Brain pericyte (primary cell): ENCODE measurements around the gene CD276.
A peak's percentile ranks its signal among the peaks of the same experiment; 100 is the strongest.
"Not testable (repeated sequence)": the region's sequence is repeated elsewhere in the genome, so short reads cannot be mapped to it uniquely, and the experiment has no call there.

Source experiments
- DNase-seq: peaks from one replicate; pipeline ENCODE4 v3.0.0-alpha.2; 2012; ENCODE audit warnings: low read depth, low spot score

Gene CD276

GRCh38 chr15:73684581-73685455, 635 bp downstream of the CD276 start:
- no peak for DNase-seq

- no peak for DNase-seq
Measured at GRCh38 chr15:73685981-73686380, 1.8 kb downstream of the CD276 start.

GRCh38 chr15:73686781-73687256, 2.6 kb downstream of the CD276 start:
- peak; percentile 52 for DNase-seq

- no peak for DNase-seq
Measured at GRCh38 chr15:73687351-73687750, 3.2 kb downstream of the CD276 start.

- no peak for DNase-seq
Measured at GRCh38 chr15:73688455-73688854, 4.3 kb downstream of the CD276 start.

- DNase-seq: no peak
Measured at GRCh38 chr15:73691396-73691795, 7.2 kb downstream of the CD276 start.

GRCh38 chr15:73694419-73694818, 10.2 kb downstream of the CD276 start:
- DNase-seq: no peak

GRCh38 chr15:73695773-73696640, 11.8 kb downstream of the CD276 start:
- no peak for DNase-seq

GRCh38 chr15:73696641-73697001, 12.4 kb downstream of the CD276 start:
- DNase-seq: no peak

- DNase-seq: peak; percentile 63
Measured at GRCh38 chr15:73697033-73697467, 12.9 kb downstream of the CD276 start.

- DNase-seq: no peak
Measured at GRCh38 chr15:73699249-73700040, 15.3 kb downstream of the CD276 start.

- DNase-seq: no peak
Measured at GRCh38 chr15:73700041-73700842, 16.1 kb downstream of the CD276 start.

- not testable (repeated sequence) for DNase-seq
Measured at GRCh38 chr15:73702311-73703239, 18.4 kb downstream of the CD276 start.

GRCh38 chr15:73703601-73704000, 19.4 kb downstream of the CD276 start:
- not testable (repeated sequence) for DNase-seq

GRCh38 chr15:73704142-73704868, 20.1 kb downstream of the CD276 start:
- DNase-seq: not testable (repeated sequence)

- DNase-seq: no peak
Measured at GRCh38 chr15:73704869-73705645, 20.9 kb downstream of the CD276 start.

- no peak for DNase-seq
Measured at GRCh38 chr15:73708691-73709090, 24.5 kb downstream of the CD276 start.

- no peak for DNase-seq
Measured at GRCh38 chr15:73709241-73709640, 25.1 kb downstream of the CD276 start.
